OCI-LY1 (cell line): ENCODE results near the gene TRIM67.

Experiments
- EZH2 ChIP-seq: fragments of 200-600 bp; sonication (generic), shearing (Covaris generic); IDR thresholded peaks from 2 replicates; pipeline ENCODE4 v1.8.0; 2017; ENCODE audit warnings: borderline replicate concordance, mixed run types, mild to moderate bottlenecking, antibody characterized with exemption, low read length, moderate library complexity, mixed read lengths
- TF ChIP-seq, protein P1 (sequence below): fragments of 200-600 bp; sonication (generic), shearing (Covaris generic); IDR thresholded peaks from 2 replicates; pipeline ENCODE4 v1.5.1; 2017; ENCODE audit warnings: mild to moderate bottlenecking, antibody characterized with exemption, low read length, moderate library complexity, mixed read lengths

DNA sequence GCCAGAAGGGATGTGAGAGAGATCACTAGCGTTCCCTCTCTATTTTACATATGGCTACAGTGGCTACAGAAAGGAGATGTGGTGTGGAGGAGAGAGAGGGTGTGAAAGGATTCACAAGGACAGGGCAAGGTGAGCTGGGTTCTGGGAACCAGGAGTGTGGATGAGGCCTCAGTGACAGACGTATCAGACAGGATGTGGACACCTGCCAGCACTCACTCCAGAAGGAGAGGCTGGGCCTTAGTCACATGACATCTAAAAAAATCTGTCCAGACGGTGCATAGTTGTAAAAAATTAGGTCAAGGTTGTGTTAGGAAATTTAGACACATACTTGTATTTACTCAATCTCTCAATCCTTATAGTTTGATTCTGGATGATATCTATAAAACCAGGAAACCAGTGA is 10.6 kb downstream of the TRIM67 start:
- TF ChIP-seq, protein P1, sequence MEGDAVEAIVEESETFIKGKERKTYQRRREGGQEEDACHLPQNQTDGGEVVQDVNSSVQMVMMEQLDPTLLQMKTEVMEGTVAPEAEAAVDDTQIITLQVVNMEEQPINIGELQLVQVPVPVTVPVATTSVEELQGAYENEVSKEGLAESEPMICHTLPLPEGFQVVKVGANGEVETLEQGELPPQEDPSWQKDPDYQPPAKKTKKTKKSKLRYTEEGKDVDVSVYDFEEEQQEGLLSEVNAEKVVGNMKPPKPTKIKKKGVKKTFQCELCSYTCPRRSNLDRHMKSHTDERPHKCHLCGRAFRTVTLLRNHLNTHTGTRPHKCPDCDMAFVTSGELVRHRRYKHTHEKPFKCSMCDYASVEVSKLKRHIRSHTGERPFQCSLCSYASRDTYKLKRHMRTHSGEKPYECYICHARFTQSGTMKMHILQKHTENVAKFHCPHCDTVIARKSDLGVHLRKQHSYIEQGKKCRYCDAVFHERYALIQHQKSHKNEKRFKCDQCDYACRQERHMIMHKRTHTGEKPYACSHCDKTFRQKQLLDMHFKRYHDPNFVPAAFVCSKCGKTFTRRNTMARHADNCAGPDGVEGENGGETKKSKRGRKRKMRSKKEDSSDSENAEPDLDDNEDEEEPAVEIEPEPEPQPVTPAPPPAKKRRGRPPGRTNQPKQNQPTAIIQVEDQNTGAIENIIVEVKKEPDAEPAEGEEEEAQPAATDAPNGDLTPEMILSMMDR = no peak
- TF ChIP-seq EZH2 = no peak
